ENCODE measurements around the gene MCCD1. TPM values are rescaled to one million over a fixed set of nuclear protein-coding genes. Genes with fewer than 3 reads are reported as not detected.

Gene MCCD1
- total and polyA plus RNA-seq, 2 of the 13 experiments (the other 11 are each of a cell fraction or from before 2014, with no cell fraction given) = 0.15 TPM; not detected in 1

DNA sequence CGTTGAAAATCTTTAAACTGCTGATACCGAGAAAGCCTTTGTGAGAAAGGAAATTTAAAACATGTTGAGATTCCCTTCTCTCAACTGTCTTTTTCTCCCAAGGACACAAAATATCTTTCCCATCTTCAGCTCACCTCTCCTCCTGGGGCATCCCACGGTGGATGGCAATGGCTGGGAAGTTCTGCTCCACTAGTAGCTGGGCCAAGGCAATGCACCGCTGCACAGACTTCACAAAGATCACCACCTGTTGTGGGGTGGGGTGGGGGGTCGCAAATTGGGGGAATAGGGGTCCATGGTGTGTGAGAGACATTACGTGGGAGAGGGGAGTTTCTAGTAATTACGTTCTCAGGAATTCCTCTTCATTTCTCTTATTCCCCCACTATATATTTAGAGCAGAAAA, 2.4 kb downstream of the MCCD1 start:
- CTCF ChIA-PET (ENCODE audit: low intra/inter-chr PET ratio, low total read pairs) = no interaction called here

More for the DNA sequence above, 2.4 kb downstream of the MCCD1 start:
- Histone ChIP-seq H3K9me3 (ENCODE audit: low read length) (no peaks in the 10 kb centered on the region), H4K20me1 (ENCODE audit: insufficient read depth, low read length) (peaks cover 48% of the 10 kb centered on the region), H3K27ac (ENCODE audit: extremely low read length, insufficient read depth, low read length) (no peak overlapping the region), H3K9ac (ENCODE audit: insufficient read depth, low read depth, low read length) (no peak overlapping the region), H2AFZ (ENCODE audit: low read length) (no peak overlapping the region), H3K4me3 (replicated peaks in 1 of 3; ENCODE audit: insufficient read depth in 1 of 3, low read depth in 2 of 3, low read length in 3 of 3) (no peak overlapping the region), H3K4me2 (ENCODE audit: low read depth, low read length) (no peak overlapping the region), H3K4me1 (ENCODE audit: insufficient read depth, low read length) (peaks cover 80% of the 10 kb centered on the region), H3K36me3 (replicated peaks in 1 of 2; ENCODE audit: control insufficient read depth in 1 of 2, insufficient read depth in 2 of 2, low read length in 2 of 2) (peaks cover 36 to 64% of the 10 kb centered on the region in 2 experiments), H3K27me3 (ENCODE audit: control insufficient read depth in 1 of 2, insufficient read depth in 2 of 2, low read length in 2 of 2) (no peaks in the 10 kb centered on the region), H3K79me2 (ENCODE audit: insufficient read depth, low read length) (peaks cover 9% of the 10 kb centered on the region)
- in situ Hi-C loops (cut with HindIII; ENCODE audit: extremely low pct_ligation_motif_present, low pct_unique_long_range_greater_than_20kb) (no loop called here), intact Hi-C loops (cut with micrococcal nuclease; ENCODE audit: unreplicated experiment) (no loop called here)
- TF ChIP-seq POLR2A (IDR thresholded peaks at IDR 0.05; ENCODE audit: insufficient read depth in 1 of 2, low read depth in 2 of 2, low read length in 2 of 2) (peak in 1 of 2 experiments; percentile 16; a peak in 1 of 4 replicates), RBM22 (optimal IDR thresholded peaks at IDR 0.05; ENCODE audit: low read length) (peak; percentile 66), ZMYM2 (CRISPR knock-in tag; IDR thresholded peaks at IDR 0.05) (no peak), FOXP4 (CRISPR knock-in tag; IDR thresholded peaks at IDR 0.05) (no peak), RBFOX2 (IDR thresholded peaks at IDR 0.05; ENCODE audit: low read depth, low read length) (peak; percentile 41)
- TF ChIP-seq, protein P1, sequence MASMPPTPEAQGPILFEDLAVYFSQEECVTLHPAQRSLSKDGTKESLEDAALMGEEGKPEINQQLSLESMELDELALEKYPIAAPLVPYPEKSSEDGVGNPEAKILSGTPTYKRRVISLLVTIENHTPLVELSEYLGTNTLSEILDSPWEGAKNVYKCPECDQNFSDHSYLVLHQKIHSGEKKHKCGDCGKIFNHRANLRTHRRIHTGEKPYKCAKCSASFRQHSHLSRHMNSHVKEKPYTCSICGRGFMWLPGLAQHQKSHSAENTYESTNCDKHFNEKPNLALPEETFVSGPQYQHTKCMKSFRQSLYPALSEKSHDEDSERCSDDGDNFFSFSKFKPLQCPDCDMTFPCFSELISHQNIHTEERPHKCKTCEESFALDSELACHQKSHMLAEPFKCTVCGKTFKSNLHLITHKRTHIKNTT (CRISPR knock-in tag; IDR thresholded peaks at IDR 0.05) = no peak
- POLR2A ChIA-PET = interaction anchor here (8.3 kb wide), 1 partner anchor 10 kb away, joined by 123 read pairs; the partner anchor contains the start of gene DDX39B
- DNase-seq (ENCODE audit: low spot score) (no peak), ATAC-seq (no peak), FAIRE-seq (no peak)
- no TSS peak for BruUV-seq (replicated peaks)
- WGBS (ENCODE audit: low lambda C conversion rate) = 96% methylated on average over 7 of the region's 7 CpGs

All from HepG2 (cell line).